DOHH2 (cell line): ENCODE data around the gene SOCS6.

Experiments used
- H3F3A ChIP-seq: fragments of 200-600 bp; sonication (generic), shearing (Covaris generic); 2 replicates; pipeline ENCODE4 v1.6.0; 2016; ENCODE audit warnings: antibody characterized with exemption, mild to moderate bottlenecking; ENCODE audit not compliant: control insufficient read depth, insufficient read depth
- H3K27ac ChIP-seq: fragments of 200-600 bp; sonication (generic); 2 replicates; pipeline ENCODE4 v1.5.1; 2014; ENCODE audit warnings: low read depth, mild to moderate bottlenecking, low read length, moderate library complexity
- H3K27me3 ChIP-seq: fragments of 200-600 bp; sonication (generic); 2 replicates; pipeline ENCODE4 v1.6.1; 2014; ENCODE audit warnings: mild to moderate bottlenecking, low read length, mixed read lengths; ENCODE audit not compliant: control insufficient read depth
- H3K36me3 ChIP-seq: fragments of 200-600 bp; sonication (generic); 2 replicates; pipeline ENCODE4 v1.6.1; 2014; ENCODE audit warnings: mild to moderate bottlenecking, low read length, moderate library complexity, mixed read lengths; ENCODE audit not compliant: control insufficient read depth
- H3K4me1 ChIP-seq: fragments of 200-600 bp; sonication (generic); 2 replicates; pipeline ENCODE4 v1.6.1; 2014; ENCODE audit warnings: mild to moderate bottlenecking, low read length, mixed read lengths; ENCODE audit not compliant: control insufficient read depth
- H3K4me2 ChIP-seq: fragments of 200-600 bp; sonication (generic); 2 replicates; pipeline ENCODE4 v1.6.0; 2014; ENCODE audit warnings: mild to moderate bottlenecking, low read length, moderate library complexity
- H3K4me3 ChIP-seq: fragments of 200-600 bp; sonication (generic); 2 replicates; pipeline ENCODE4 v1.5.1; 2014; ENCODE audit warnings: mild to moderate bottlenecking, low read length, mixed read lengths
- H3K79me2 ChIP-seq: fragments of 200-600 bp; sonication (generic); 2 replicates; pipeline ENCODE4 v1.6.1; 2014; ENCODE audit warnings: mild to moderate bottlenecking, low read length, mixed read lengths; ENCODE audit not compliant: control insufficient read depth
- H3K9me2 ChIP-seq: fragments of 200-600 bp; sonication (generic); replicated peaks from 2 replicates; pipeline ENCODE4 v1.6.1; 2014; ENCODE audit warnings: mild to moderate bottlenecking, low read length, mixed read lengths; ENCODE audit not compliant: control insufficient read depth
- H3K9me3 ChIP-seq: fragments of 200-600 bp; sonication (generic); 2 replicates; pipeline ENCODE4 v1.6.1; 2014; ENCODE audit warnings: antibody characterized with exemption, low read length, mixed read lengths; ENCODE audit not compliant: control insufficient read depth, insufficient read depth
- H4K20me1 ChIP-seq: fragments of 200-600 bp; sonication (generic); 2 replicates; pipeline ENCODE4 v1.6.0; 2014; ENCODE audit warnings: low read depth, mild to moderate bottlenecking, antibody characterized with exemption, low read length, moderate library complexity; ENCODE audit not compliant: control insufficient read depth, insufficient read depth
- EZH2phosphoT487 ChIP-seq: fragments of 200-600 bp; sonication (generic); IDR thresholded peaks from 2 replicates; pipeline ENCODE4 v1.6.1; 2017; ENCODE audit warnings: borderline replicate concordance, mild to moderate bottlenecking, antibody characterized with exemption, low read length, moderate library complexity, mixed read lengths
- TF ChIP-seq, protein P1 (sequence below): fragments of 200-600 bp; sonication (generic); IDR thresholded peaks from one replicate; pipeline ENCODE4 v1.5.1; 2014; ENCODE audit warnings: antibody characterized with exemption, mild to moderate bottlenecking, low read depth, low read length; ENCODE audit not compliant: poor library complexity, severe bottlenecking

Gene SOCS6, protein sequence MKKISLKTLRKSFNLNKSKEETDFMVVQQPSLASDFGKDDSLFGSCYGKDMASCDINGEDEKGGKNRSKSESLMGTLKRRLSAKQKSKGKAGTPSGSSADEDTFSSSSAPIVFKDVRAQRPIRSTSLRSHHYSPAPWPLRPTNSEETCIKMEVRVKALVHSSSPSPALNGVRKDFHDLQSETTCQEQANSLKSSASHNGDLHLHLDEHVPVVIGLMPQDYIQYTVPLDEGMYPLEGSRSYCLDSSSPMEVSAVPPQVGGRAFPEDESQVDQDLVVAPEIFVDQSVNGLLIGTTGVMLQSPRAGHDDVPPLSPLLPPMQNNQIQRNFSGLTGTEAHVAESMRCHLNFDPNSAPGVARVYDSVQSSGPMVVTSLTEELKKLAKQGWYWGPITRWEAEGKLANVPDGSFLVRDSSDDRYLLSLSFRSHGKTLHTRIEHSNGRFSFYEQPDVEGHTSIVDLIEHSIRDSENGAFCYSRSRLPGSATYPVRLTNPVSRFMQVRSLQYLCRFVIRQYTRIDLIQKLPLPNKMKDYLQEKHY

DNA sequence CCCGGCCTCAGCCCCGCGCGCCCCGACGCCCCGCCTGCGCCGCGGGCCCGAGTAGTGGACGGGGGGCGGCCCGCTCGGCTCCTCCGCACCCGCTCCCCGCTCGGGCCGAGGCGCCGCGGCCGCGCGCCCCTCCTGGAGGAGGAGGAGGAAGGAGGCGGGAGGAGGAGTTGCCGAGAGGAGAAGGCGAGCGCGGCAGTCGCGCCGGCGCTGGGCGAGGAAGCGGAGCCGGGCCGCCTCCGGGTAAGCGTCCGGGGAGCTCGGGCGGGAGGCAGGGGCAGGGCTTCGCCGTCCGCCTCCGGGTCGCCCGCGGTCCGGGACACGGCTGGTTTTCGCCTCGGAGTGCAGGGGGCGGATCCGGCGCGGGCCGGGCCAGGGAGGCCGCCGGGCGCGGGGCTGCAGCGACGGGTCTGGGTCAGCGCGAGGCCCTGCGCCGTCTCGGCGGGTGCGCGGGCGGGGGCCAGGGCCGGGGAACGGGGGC, at the start of gene SOCS6:
Gene SOCS6, plus strand, starts transcription at position 195 of the 478 bp plus-strand sequence. CDS start 35,624 bp downstream, outside the sequence.
- H3K4me3 ChIP-seq: peak within 1 kb of the TSS; percentile 82
- H3K36me3 ChIP-seq: no peaks in the 10 kb centered on the region
- peaks cover 42% of the 10 kb centered on the region for H3K79me2 ChIP-seq
- H3K27ac ChIP-seq: no peak within 1 kb of the TSS
- no peaks in the 10 kb centered on the region for H3K9me3 ChIP-seq
- no peak for TF ChIP-seq EZH2phosphoT487
- TF ChIP-seq, protein P1, sequence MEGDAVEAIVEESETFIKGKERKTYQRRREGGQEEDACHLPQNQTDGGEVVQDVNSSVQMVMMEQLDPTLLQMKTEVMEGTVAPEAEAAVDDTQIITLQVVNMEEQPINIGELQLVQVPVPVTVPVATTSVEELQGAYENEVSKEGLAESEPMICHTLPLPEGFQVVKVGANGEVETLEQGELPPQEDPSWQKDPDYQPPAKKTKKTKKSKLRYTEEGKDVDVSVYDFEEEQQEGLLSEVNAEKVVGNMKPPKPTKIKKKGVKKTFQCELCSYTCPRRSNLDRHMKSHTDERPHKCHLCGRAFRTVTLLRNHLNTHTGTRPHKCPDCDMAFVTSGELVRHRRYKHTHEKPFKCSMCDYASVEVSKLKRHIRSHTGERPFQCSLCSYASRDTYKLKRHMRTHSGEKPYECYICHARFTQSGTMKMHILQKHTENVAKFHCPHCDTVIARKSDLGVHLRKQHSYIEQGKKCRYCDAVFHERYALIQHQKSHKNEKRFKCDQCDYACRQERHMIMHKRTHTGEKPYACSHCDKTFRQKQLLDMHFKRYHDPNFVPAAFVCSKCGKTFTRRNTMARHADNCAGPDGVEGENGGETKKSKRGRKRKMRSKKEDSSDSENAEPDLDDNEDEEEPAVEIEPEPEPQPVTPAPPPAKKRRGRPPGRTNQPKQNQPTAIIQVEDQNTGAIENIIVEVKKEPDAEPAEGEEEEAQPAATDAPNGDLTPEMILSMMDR: no peak
- H3K4me2 ChIP-seq: peak within 1 kb of the TSS; percentile 48
- H3F3A ChIP-seq: no peaks in the 10 kb centered on the region
- peaks cover 12% of the 10 kb centered on the region for H3K4me1 ChIP-seq
- no peaks in the 10 kb centered on the region for H3K27me3 ChIP-seq
- H3K9me2 ChIP-seq: no peaks in the 10 kb centered on the region
- no peaks in the 10 kb centered on the region for H4K20me1 ChIP-seq

DNA sequence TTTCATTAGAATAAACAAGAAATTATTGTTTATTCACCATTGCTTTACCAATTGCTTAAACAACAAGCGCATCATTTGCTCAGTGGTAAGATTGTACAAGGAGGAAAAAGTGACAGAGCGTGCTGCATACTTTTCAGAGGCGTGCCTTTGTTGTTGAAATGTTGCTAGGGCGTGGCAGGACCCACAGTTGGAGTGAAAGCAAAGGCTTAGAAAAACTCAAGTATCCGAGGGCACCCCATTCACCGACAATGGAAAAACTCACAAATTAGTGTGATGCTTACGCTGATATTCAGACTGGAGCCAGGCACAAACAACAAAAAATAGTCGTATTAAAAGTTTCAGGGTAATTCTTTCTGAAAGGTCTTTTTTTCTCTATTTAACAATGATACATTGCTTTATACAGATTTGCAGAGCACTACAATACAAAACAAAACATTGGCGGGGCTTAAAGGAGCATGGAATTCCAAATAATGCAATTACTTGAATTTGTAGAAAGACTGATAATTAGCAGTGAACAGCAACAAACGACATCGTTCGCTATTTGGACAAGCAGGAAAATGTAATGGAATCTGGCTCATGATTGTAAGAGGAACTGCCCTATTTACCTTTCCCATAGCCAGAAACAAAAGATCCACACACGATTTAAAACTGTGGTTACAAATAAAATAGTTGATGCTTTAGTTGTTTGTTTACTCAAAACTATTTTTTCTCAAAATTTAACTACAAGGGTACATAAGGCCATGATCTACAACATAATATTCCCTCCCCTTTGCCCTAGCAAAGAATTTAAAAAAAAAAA, 45.5 kb upstream of the SOCS6 start:
- Histone ChIP-seq H3K36me3 (no peaks in the 10 kb centered on the region), H3K27me3 (no peaks in the 10 kb centered on the region), H3F3A (no peaks in the 10 kb centered on the region), H3K4me3 (no peak overlapping the region), H3K4me2 (no peak overlapping the region), H3K79me2 (no peaks in the 10 kb centered on the region), H3K27ac (no peak overlapping the region), H3K4me1 (no peaks in the 10 kb centered on the region), H4K20me1 (no peaks in the 10 kb centered on the region), H3K9me3 (no peaks in the 10 kb centered on the region), H3K9me2 (no peaks in the 10 kb centered on the region)
- TF ChIP-seq, protein P1: no peak
- TF ChIP-seq EZH2phosphoT487: no peak

DNA sequence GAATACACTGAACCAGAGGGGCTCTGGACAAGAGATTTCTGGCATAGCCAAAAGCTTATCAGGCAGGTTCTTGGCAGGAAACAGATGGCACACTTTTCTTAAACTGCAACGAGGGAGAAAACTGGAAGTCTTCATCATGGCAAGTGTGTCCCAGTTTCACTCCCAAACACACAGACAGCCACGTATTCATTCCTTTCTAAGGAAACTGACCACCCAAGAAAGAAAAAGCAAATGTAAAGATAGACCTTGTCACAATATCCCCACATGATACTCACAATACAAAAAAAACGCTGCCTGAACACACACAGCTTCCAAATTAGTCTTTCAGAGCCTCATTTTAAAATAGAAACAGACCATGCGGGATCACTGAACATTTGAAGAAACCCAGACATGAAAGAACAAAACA, 42.8 kb upstream of the SOCS6 start:
- no peak overlapping the region for H3K4me3 ChIP-seq
- no peaks in the 10 kb centered on the region for H3F3A ChIP-seq
- H3K27ac ChIP-seq: no peak overlapping the region
- no peaks in the 10 kb centered on the region for H3K27me3 ChIP-seq
- H3K79me2 ChIP-seq: no peaks in the 10 kb centered on the region
- TF ChIP-seq EZH2phosphoT487: no peak
- TF ChIP-seq, protein P1: no peak
- no peaks in the 10 kb centered on the region for H4K20me1 ChIP-seq
- no peak overlapping the region for H3K4me2 ChIP-seq
- H3K36me3 ChIP-seq: no peaks in the 10 kb centered on the region
- H3K9me2 ChIP-seq: no peaks in the 10 kb centered on the region
- no peaks in the 10 kb centered on the region for H3K4me1 ChIP-seq
- no peaks in the 10 kb centered on the region for H3K9me3 ChIP-seq
